Sigmoid colon (tissue), 4 donors: ENCODE results near the gene ELFN2.

ENCODE experiments used
- CTCF ChIP-seq, 4 experiments: fragments of 450-650 bp in 3 of 4; fragments of 200-600 bp in 1 of 4; IDR thresholded peaks; one replicate each; pipeline ENCODE4 v1.5.1; 2016 to 2019; ENCODE audit warnings: antibody characterized with exemption in 4 of 4, mild to moderate bottlenecking in 3 of 4, moderate library complexity in 2 of 4
- EP300 ChIP-seq, 4 donors: sonication (generic); formaldehyde crosslinking; IDR thresholded peaks; one replicate each; pipeline ENCODE4 v1.6.1; 2017; ENCODE audit warnings: antibody characterized with exemption in 4 of 4

GRCh38 chr22:37473437-37473946 lies 46.2 kb upstream of the ELFN2 start:
- TF ChIP-seq CTCF (IDR thresholded peaks at IDR 0.05) (no peak), EP300 (IDR thresholded peaks at IDR 0.05) (no peak)
